Neuronal stem cell (in vitro differentiated cells): ENCODE data around the gene RXRB.
"Not testable (repeated sequence)": the region's sequence is repeated elsewhere in the genome, so short reads cannot be mapped to it uniquely, and the experiment has no call there.

Experiments
- DNase-seq: peaks from one replicate; pipeline ENCODE4 v3.0.0-alpha.2; 2013; ENCODE audit warnings: low spot score
- H2AFZ ChIP-seq: one replicate; pipeline ENCODE4 v1.6.1; 2013; ENCODE audit warnings: mild to moderate bottlenecking, low read length, inconsistent platforms
- H2AK5ac ChIP-seq: 2 replicates; pipeline ENCODE4 v1.6.1; 2013; ENCODE audit warnings: low read depth, mild to moderate bottlenecking, inconsistent platforms, low read length, moderate library complexity, mixed read lengths
- H2BK120ac ChIP-seq: 2 replicates; pipeline ENCODE4 v1.6.1; 2013; ENCODE audit warnings: low read depth, mild to moderate bottlenecking, inconsistent platforms, low read length, moderate library complexity, mixed read lengths
- H2BK12ac ChIP-seq: one replicate; pipeline ENCODE4 v1.6.1; 2013; ENCODE audit warnings: low read length, inconsistent platforms
- H2BK15ac ChIP-seq: 2 replicates; pipeline ENCODE4 v1.6.1; 2013; ENCODE audit warnings: mild to moderate bottlenecking, low read length, inconsistent platforms, mixed read lengths
- H2BK5ac ChIP-seq: one replicate; pipeline ENCODE4 v1.6.1; 2013; ENCODE audit warnings: inconsistent platforms, mild to moderate bottlenecking, low read length, moderate library complexity
- H3K14ac ChIP-seq: one replicate; pipeline ENCODE4 v1.6.1; 2013; ENCODE audit warnings: low read length, inconsistent platforms
- H3K18ac ChIP-seq: 2 replicates; pipeline ENCODE4 v1.6.1; 2013; ENCODE audit warnings: low read length, inconsistent platforms
- H3K23ac ChIP-seq: 2 replicates; pipeline ENCODE4 v1.6.1; 2013; ENCODE audit warnings: low read depth, mild to moderate bottlenecking, mixed read lengths, low read length, inconsistent platforms; ENCODE audit not compliant: poor library complexity
- H3K27ac ChIP-seq: replicated peaks from 3 replicates; pipeline ENCODE4 v1.5.1; 2013; ENCODE audit warnings: low read length, inconsistent platforms
- H3K27me3 ChIP-seq, 3 experiments: 2 replicates each; pipeline ENCODE4 v1.6.1; 2013; ENCODE audit warnings: low read length in 3 of 3, mild to moderate bottlenecking in 2 of 3, inconsistent platforms in 1 of 3, low read depth in 1 of 3, mixed read lengths in 1 of 3, moderate library complexity in 1 of 3; ENCODE audit not compliant: control insufficient read depth in 3 of 3, insufficient read depth in 3 of 3
- H3K36me3 ChIP-seq, 2 donors: replicated peaks in 1 of 2; 2 replicates each; pipeline ENCODE4 v1.6.1; 2013; ENCODE audit warnings: low read length in 2 of 2; ENCODE audit not compliant: control insufficient read depth in 2 of 2, insufficient read depth in 2 of 2
- H3K4ac ChIP-seq: 2 replicates; pipeline ENCODE4 v1.6.1; 2013; ENCODE audit warnings: inconsistent platforms, mild to moderate bottlenecking, low read length, moderate library complexity
- H3K4me1 ChIP-seq, 2 donors: 1 replicate in 1 of 2; 2 replicates in 1 of 2; pipeline ENCODE4 v1.6.1; 2013; ENCODE audit warnings: low read length in 2 of 2, low read depth in 1 of 2; ENCODE audit not compliant: control insufficient read depth in 2 of 2, insufficient read depth in 1 of 2
- H3K4me2 ChIP-seq: one replicate; pipeline ENCODE4 v1.6.1; 2013; ENCODE audit warnings: mild to moderate bottlenecking, low read length, inconsistent platforms; ENCODE audit not compliant: insufficient read depth, poor library complexity, severe bottlenecking
- H3K4me3 ChIP-seq, 2 donors: 2 replicates each; pipeline ENCODE4 v1.5.1; 2013; ENCODE audit warnings: low read length in 2 of 2, mild to moderate bottlenecking in 2 of 2, inconsistent platforms in 1 of 2, moderate library complexity in 1 of 2
- H3K79me1 ChIP-seq: one replicate; pipeline ENCODE4 v1.6.1; 2013; ENCODE audit warnings: low read depth, mild to moderate bottlenecking, inconsistent platforms, low read length, moderate library complexity
- H3K9ac ChIP-seq: one replicate; pipeline ENCODE4 v1.6.1; 2013; ENCODE audit warnings: mild to moderate bottlenecking, low read depth, low read length, inconsistent platforms; ENCODE audit not compliant: poor library complexity
- H3K9me3 ChIP-seq, 2 donors: replicated peaks in 1 of 2; 2 replicates each; pipeline versions ENCODE3 to v1.6.1; 2013; ENCODE audit warnings: low read length in 2 of 2, mild to moderate bottlenecking in 2 of 2, inconsistent platforms in 1 of 2, low read depth in 1 of 2, mixed read lengths in 1 of 2, moderate library complexity in 1 of 2; ENCODE audit not compliant: control insufficient read depth in 2 of 2, insufficient read depth in 1 of 2
- H4K8ac ChIP-seq: one replicate; pipeline ENCODE4 v1.6.1; 2013; ENCODE audit warnings: low read depth, mild to moderate bottlenecking, inconsistent platforms, low read length, moderate library complexity
- H4K91ac ChIP-seq: one replicate; pipeline ENCODE4 v1.6.1; 2013; ENCODE audit warnings: low read length, low read depth, mild to moderate bottlenecking, inconsistent platforms; ENCODE audit not compliant: poor library complexity
- WGBS, 2 donors: extraction: QIAGEN DNeasy Blood & Tissue Kit; methylation state at CpG; one replicate each; pipeline ENCODE4 v1.1.7; 2013; ENCODE audit warnings: missing lambda C conversion rate in 2 of 2, mixed read lengths in 1 of 2; ENCODE audit not compliant: insufficient read length in 2 of 2, insufficient replicate concordance in 1 of 2; ENCODE audit errors: extremely low coverage in 2 of 2; 5-methylcytosine and 5-hydroxymethylcytosine counted together

The RXRB gene

DNA sequence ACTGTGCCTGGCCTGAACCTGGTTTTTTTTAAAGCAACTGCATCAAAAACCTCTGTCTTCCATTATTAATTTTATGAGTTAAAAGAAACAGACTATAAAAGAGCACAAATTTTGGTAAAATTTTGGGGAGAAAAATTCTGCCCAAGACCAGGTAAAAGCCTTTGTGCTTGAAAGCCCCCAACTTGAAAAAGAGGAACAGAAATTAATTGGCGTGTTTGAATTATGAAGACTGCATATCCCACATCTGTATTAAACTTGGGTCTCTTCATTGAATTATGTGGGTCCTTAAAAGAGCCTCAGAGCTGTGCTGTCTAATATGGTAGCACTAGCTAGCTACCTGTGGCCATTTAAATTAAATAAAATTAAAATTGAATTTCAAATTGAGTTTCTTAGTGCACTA is 49.4 kb downstream of the RXRB start:
- Histone ChIP-seq H3K18ac (no peak overlapping the region), H3K27ac (no peak overlapping the region), H2BK12ac (no peak overlapping the region), H4K91ac (no peak overlapping the region), H3K9ac (no peak overlapping the region), H2BK5ac (no peak overlapping the region), H3K14ac (no peak overlapping the region), H3K4me2 (no peak overlapping the region), H3K9me3 (no peaks in the 10 kb centered on the region), H3K36me3 (no peaks in the 10 kb centered on the region), H3K79me1 (no peaks in the 10 kb centered on the region), H3K23ac (no peak overlapping the region), H2AK5ac (no peak overlapping the region), H3K4ac (no peak overlapping the region), H3K27me3 (peaks cover 0 to 31% (median 0%) of the 10 kb centered on the region in 3 experiments), H2BK120ac (no peak overlapping the region), H2AFZ (no peak overlapping the region), H4K8ac (no peak overlapping the region), H3K4me1 (no peaks in the 10 kb centered on the region), H2BK15ac (no peak overlapping the region), H3K4me3 (no peak overlapping the region)
- DNase-seq = no peak
- no CpG with 5 or more reads among the region's 1 CpG for WGBS, 2 donors

DNA sequence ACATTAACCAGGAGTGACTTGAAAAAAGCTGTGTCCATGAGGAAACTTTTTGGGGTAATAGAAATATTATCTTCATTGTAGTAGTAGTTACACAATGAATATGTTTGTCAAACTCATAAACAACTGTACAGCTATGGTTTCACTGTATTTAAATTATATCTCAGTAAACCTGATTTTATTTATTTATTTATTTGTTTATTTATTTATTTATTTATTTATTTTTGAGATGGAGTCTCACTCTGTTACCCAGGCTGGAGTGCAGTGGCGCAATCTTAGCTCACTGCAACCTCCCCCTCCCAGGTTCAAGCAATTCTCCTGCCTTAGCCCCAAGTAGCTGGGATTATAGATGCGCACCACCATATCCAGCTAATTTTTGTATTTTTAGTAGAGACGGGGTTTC is 49.9 kb downstream of the RXRB start:
- H3K4me2 ChIP-seq, H3K9ac ChIP-seq, DNase-seq, H3K23ac ChIP-seq, H3K4ac ChIP-seq, H4K8ac ChIP-seq, H2BK120ac ChIP-seq, H3K4me3 ChIP-seq, H3K4me1 ChIP-seq, H3K9me3 ChIP-seq, H4K91ac ChIP-seq, H2AFZ ChIP-seq, H3K36me3 ChIP-seq, H3K14ac ChIP-seq, H2BK12ac ChIP-seq, H2BK15ac ChIP-seq, H2AK5ac ChIP-seq, H3K79me1 ChIP-seq, H2BK5ac ChIP-seq, H3K18ac ChIP-seq, H3K27ac ChIP-seq: not testable (repeated sequence)
- no CpG with 5 or more reads among the region's 3 CpGs for WGBS, 2 donors
- peaks cover 0 to 31% (median 0%) of the 10 kb centered on the region in 3 experiments for H3K27me3 ChIP-seq

DNA sequence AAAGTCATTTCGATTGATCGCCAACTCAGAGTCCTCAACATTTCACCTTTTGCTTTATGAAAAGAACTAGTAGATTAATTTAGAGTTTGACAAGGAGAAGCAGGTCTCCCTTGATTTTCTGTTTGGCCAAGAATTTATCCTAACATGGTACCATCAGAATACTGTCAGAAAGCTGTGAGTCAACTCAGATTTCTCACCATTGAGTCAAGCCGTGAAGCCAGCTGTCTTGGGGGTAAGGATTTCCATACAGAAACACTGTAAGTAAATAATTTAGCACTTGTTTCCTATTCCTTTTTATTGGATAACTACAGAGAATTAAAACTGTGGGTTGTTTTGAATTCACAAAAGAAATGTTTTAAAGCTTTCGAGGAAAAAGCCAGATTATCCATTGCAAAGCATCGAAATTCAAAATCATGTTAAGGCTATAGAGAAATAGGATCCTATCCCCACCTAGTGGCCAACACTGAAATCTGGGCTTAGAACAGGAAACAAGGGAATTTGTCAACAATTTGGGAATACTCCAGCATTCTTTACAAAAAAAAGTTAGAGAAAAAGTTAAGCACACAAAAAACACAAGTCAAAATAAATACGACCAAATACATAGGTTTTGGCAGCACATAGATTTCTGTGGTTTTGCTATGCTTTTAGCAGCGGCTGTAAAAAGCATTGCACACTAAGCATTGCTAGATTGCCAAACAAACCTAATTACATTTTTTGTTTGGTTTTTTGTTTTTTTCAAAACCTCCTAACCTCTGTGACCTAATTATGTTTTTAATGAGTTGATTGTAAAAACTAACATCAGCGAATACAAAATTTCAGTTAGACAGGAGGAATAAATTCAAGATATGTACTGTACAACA is 52.4 kb downstream of the RXRB start:
- Histone ChIP-seq H3K79me1 (no peaks in the 10 kb centered on the region), H2BK15ac (no peak overlapping the region), H3K4ac (no peak overlapping the region), H2BK120ac (no peak overlapping the region), H3K27ac (no peak overlapping the region), H2AFZ (no peak overlapping the region), H3K4me3 (no peak overlapping the region), H3K4me1 (no peaks in the 10 kb centered on the region), H3K14ac (no peak overlapping the region), H3K18ac (no peak overlapping the region), H3K9me3 (peaks cover 0 to 2% of the 10 kb centered on the region in 2 donors), H3K23ac (no peak overlapping the region), H3K9ac (no peak overlapping the region), H3K36me3 (no peaks in the 10 kb centered on the region), H2AK5ac (no peak overlapping the region), H2BK5ac (no peak overlapping the region), H3K27me3 (peaks cover 0 to 18% (median 0%) of the 10 kb centered on the region in 3 experiments), H2BK12ac (no peak overlapping the region), H4K8ac (no peak overlapping the region), H3K4me2 (no peak overlapping the region), H4K91ac (no peak overlapping the region)
- WGBS, 2 donors = no CpG with 5 or more reads among the region's 8 CpGs
- peak; percentile 43 for DNase-seq

DNA sequence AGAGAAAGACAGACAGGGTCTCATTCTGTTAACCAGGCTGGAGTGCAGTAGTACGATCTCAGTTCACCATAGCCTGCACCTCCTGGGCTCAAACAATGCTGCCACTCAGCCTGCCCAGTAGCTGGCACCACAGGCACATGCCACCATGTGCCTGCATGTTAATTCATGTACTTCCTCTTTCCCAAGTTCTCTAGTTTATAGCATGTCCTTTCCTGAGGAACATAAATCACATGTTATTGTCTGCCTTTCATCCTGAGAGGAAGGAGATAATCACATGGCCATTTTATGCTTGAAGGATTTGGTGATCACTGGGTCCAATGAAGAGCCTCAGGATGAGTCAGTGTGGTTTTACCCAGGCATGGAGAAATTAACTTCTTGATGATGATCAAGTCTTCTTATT is 56.1 kb downstream of the RXRB start:
- H3K14ac ChIP-seq = no peak overlapping the region
- H2BK12ac ChIP-seq = no peak overlapping the region
- H3K4ac ChIP-seq = no peak overlapping the region
- no peaks in the 10 kb centered on the region for H3K36me3 ChIP-seq
- no peak for DNase-seq
- H2BK120ac ChIP-seq = no peak overlapping the region
- no peak overlapping the region for H2BK15ac ChIP-seq
- H3K18ac ChIP-seq = no peak overlapping the region
- H3K79me1 ChIP-seq = no peaks in the 10 kb centered on the region
- H2AFZ ChIP-seq = no peak overlapping the region
- H3K9me3 ChIP-seq = peaks cover 0 to 2% of the 10 kb centered on the region in 2 donors
- no peak overlapping the region for H4K91ac ChIP-seq
- no CpG with 5 or more reads among the region's 1 CpG for WGBS, 2 donors
- H3K23ac ChIP-seq = no peak overlapping the region
- no peak overlapping the region for H3K4me2 ChIP-seq
- H3K4me1 ChIP-seq = no peaks in the 10 kb centered on the region
- no peak overlapping the region for H3K4me3 ChIP-seq
- peaks cover 0 to 35% (median 0%) of the 10 kb centered on the region in 3 experiments for H3K27me3 ChIP-seq
- H2BK5ac ChIP-seq = no peak overlapping the region
- no peak overlapping the region for H3K27ac ChIP-seq
- no peak overlapping the region for H3K9ac ChIP-seq
- H4K8ac ChIP-seq = no peak overlapping the region
- H2AK5ac ChIP-seq = no peak overlapping the region
